ENCODE measurements around the gene SPI1. TPM values are rescaled to one million over a fixed set of nuclear protein-coding genes. Genes with fewer than 3 reads are reported as not detected.

Gene SPI1
- total and polyA plus RNA-seq, 2 donors (not counting 3 experiments of a cell fraction or from before 2014, with no cell fraction given): not detected

GRCh38 chr11:47351156-47352126, 26.9 kb downstream of the SPI1 start:
- ChIA-PET POLR2A (no interaction called here), CTCF (interaction anchor here (0.6 to 4.0 kb wide), 5 partner anchors 31 to 173 kb away, joined by 3 to 46 read pairs (median 4); partner anchors contain the start of gene ARFGAP2)
- FAIRE-seq (no peak), DNase-seq (ENCODE audit: low read depth, low spot score) (no peak)
- H2AFZ ChIP-seq (ENCODE audit: low read depth, low read length): no peak overlapping the region
- H3K9me1 ChIP-seq (replicated peaks; ENCODE audit: control insufficient read depth, extremely low read depth, insufficient read depth, low read length): no peaks in the 10 kb centered on the region
- H3K27me3 ChIP-seq (ENCODE audit: control insufficient read depth in 2 of 2, insufficient read depth in 2 of 2, low read length in 2 of 2): no peaks in the 10 kb centered on the region
- no peak for TF ChIP-seq EZH2 (IDR thresholded peaks at IDR 0.05; ENCODE audit: borderline replicate concordance, low read depth, low read length, severe bottlenecking)
- no peak for TF ChIP-seq GATA2 (IDR thresholded peaks at IDR 0.05; ENCODE audit: insufficient read depth, insufficient read length, low read depth, low read length)
- TF ChIP-seq, protein P1, sequence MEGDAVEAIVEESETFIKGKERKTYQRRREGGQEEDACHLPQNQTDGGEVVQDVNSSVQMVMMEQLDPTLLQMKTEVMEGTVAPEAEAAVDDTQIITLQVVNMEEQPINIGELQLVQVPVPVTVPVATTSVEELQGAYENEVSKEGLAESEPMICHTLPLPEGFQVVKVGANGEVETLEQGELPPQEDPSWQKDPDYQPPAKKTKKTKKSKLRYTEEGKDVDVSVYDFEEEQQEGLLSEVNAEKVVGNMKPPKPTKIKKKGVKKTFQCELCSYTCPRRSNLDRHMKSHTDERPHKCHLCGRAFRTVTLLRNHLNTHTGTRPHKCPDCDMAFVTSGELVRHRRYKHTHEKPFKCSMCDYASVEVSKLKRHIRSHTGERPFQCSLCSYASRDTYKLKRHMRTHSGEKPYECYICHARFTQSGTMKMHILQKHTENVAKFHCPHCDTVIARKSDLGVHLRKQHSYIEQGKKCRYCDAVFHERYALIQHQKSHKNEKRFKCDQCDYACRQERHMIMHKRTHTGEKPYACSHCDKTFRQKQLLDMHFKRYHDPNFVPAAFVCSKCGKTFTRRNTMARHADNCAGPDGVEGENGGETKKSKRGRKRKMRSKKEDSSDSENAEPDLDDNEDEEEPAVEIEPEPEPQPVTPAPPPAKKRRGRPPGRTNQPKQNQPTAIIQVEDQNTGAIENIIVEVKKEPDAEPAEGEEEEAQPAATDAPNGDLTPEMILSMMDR (IDR thresholded peaks at IDR 0.05; ENCODE audit: extremely low read depth in 1 of 2, insufficient read depth in 1 of 2, low read depth in 1 of 2, low read length in 2 of 2): no peak
- no peak for TF ChIP-seq JUN (IDR thresholded peaks at IDR 0.05; ENCODE audit: borderline replicate concordance, insufficient read depth, insufficient read length, low read depth)
- no peak for TF ChIP-seq MYC (IDR thresholded peaks at IDR 0.05; ENCODE audit: low read depth, low read length)
- TF ChIP-seq, protein P2, sequence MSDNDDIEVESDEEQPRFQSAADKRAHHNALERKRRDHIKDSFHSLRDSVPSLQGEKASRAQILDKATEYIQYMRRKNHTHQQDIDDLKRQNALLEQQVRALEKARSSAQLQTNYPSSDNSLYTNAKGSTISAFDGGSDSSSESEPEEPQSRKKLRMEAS (IDR thresholded peaks at IDR 0.05; ENCODE audit: insufficient read depth, insufficient read length): no peak
- TF ChIP-seq FOS (IDR thresholded peaks at IDR 0.05; ENCODE audit: borderline replicate concordance, insufficient read depth, low read length): no peak
- no peak for TF ChIP-seq POLR2A (IDR thresholded peaks at IDR 0.05; ENCODE audit: low read depth, low read length)
- no TSS peak for BruUV-seq (replicated peaks)
- H3K4me3 ChIP-seq (replicated peaks in 1 of 3; ENCODE audit: insufficient read depth in 1 of 3, low read depth in 1 of 3, low read length in 3 of 3): no peak overlapping the region
- H3K9me3 ChIP-seq (replicated peaks; ENCODE audit: control insufficient read depth, insufficient read depth, low read length): no peaks in the 10 kb centered on the region
- no peak overlapping the region for H3K4me2 ChIP-seq (ENCODE audit: insufficient read depth, low read length)
- no peaks in the 10 kb centered on the region for H3K79me2 ChIP-seq (ENCODE audit: control insufficient read depth, insufficient read depth, low read length)
- no peaks in the 10 kb centered on the region for H3K4me1 ChIP-seq (ENCODE audit: control insufficient read depth, extremely low read depth, insufficient read depth, low read length)
- dilution Hi-C loops (cut with MboI; ENCODE audit: extremely low pct_ligation_motif_present, low sequenced_read_pairs): no loop called here
- intact Hi-C loops (cut with micrococcal nuclease): no loop called here
- no peaks in the 10 kb centered on the region for H4K20me1 ChIP-seq (replicated peaks; ENCODE audit: control insufficient read depth, extremely low read depth, insufficient read depth, low read length)
- no peaks in the 10 kb centered on the region for H3K36me3 ChIP-seq (ENCODE audit: control insufficient read depth in 2 of 2, extremely low read depth in 1 of 2, insufficient read depth in 2 of 2, low read length in 2 of 2)
- no peak overlapping the region for H3K27ac ChIP-seq (ENCODE audit: insufficient read depth, low read depth, low read length)
- no peak overlapping the region for H3K9ac ChIP-seq (replicated peaks; ENCODE audit: extremely low read depth, insufficient read depth, low read length)
